NCI-H1105 (cell line): ENCODE data around the gene LINGO3.

Experiments
- DNase-seq: peaks from one replicate; lab custom pipeline; 2025; lab: John Stamatoyannopoulos, UW

The LINGO3 gene

GRCh38 chr19:2261438-2262172 is 46.3 kb downstream of the LINGO3 start:
- DNase-seq = no peak

- DNase-seq = no peak
Measured at GRCh38 chr19:2260341-2260805, 47.6 kb downstream of the LINGO3 start.

- DNase-seq = no peak
Measured at GRCh38 chr19:2259336-2259735, 48.6 kb downstream of the LINGO3 start.
